ENCODE results near the gene TANC1.
A peak's percentile ranks its signal among the peaks of the same experiment; 100 is the strongest.

Gene TANC1

DNA sequence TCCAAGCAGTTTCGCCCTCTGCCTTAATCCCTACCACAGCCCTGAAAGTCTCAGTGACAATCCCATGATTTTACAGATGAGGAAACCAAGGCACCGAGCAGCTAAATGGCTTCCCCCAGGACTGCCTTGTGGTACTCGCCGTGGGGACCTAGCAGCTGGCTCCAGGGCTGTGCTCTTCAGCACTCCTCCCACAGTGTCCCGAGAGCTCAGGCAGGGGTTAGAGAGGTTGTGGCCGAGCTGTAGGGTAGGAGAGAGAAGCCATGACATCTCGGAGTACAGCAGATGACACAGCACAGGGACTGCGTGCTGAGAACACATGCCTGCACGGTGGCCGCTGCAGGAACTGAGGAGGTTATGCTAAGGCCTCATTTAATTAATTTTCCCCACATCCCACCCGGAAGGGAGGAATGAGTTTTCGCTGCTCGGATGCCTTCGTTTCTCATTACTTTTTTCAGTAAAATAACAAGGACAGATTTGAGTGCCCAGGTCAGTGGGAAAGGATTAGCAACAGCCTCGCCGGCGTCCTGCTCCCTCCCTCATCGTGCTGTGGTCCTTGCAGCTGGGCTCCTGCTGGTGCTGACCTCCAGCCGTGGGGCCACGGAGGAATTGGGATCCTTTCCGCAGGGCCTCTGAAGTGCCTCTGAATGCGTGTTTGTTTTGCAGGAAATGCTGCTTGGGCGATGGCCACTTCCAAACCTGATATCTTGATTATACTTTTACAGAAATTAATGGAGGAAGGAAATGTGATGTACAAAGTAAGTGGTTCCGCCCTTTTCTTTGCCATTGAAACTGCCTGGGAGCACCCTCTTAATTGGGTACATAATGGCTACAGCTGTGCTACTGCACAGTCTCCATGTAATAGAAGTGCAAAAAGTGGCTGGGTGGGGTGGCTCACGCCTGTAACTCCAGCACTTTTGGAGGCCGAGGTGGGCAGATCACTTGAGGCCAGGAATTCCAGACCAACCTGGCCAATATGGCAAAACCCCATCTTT, 256.9 kb downstream of the TANC1 start:
- no peak for DNase-seq (ENCODE audit: low read depth, low spot score)

DNA sequence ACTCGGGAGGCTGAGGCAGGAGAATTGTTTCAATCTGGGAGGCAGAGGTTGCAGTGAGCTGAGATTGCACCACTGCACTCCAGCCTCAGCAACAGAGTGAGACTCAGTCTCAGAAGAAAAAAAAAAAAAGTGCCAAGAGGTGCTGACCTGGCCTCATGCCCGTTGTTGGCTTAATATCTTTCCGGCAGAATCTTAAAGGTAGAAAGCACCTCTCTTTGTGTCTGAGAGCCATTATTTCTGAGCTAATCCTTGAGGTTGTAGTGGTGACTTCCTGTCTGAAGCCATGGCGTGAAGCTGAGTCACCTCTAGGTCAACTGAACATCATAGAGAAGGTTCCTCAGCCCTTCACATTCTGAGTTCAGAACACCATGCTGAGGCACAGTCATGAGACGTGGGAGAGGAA, 257.6 kb downstream of the TANC1 start:
- no peak for DNase-seq (ENCODE audit: low read depth, low spot score)

DNA sequence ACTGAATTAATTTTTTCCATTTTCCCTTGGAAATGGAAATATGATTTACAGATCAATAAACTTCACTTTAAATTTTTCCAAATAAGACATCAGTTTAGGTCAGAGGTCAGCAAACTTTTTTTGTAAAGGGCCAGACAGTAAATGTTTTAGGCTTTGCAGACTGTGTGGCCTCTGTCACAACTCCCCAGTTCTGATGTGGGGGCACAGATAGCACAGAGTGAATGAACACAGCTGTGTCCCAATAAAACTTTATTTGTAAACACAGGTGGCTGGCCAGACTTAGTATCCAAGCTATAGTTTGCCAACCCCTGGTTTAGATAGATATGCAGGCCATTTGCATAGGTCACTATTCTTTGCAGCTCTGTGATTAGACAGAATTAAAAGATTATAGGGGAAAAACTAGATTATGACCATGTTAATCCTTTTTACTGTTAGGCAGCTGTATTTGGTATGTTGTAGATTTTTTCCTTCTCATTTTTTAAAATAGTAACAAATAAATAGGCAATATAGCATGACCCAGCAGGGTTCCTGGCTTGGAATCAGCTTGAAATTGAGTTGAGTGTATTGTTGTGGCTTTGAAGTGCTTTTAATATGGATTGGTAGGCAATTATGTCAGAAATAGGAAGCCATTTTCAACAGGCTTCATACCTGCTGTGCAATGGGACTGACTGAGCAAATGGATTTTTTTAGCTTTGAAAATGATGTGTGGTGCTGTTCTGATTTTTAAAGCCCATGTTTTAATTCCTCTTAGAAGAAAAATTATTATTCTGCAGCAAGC, 258.4 kb downstream of the TANC1 start:
- no peak for DNase-seq (ENCODE audit: low read depth, low spot score)

- no peak for DNase-seq (ENCODE audit: low read depth, low spot score)
Observed at GRCh38 chr2:159227467-159227866, 259.0 kb downstream of the TANC1 start.

DNA sequence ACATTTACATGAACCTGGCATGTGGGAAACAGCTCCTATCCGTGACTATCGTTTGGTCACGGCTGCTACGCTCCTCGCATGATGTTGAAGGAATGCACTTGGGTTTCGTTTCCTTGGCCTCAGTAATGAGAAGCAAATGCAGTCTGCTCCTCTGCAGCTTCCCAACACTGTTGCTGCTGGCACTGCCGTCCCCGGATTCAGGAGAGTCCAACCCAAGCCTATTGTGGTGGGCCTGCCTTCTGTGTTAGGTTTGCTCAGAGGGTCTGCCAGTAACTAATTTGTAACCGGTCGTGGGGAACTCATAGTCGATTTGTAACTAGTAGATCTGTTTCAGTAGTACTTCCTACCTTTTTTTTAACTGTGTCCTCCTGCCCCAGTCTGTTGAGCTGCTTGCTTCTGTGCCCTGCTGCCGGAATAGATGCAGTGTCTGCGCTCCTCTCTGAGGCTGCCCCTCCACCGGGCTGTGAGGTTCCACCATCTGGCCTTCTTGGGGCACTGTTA, 259.7 kb downstream of the TANC1 start:
- no peak for DNase-seq (ENCODE audit: low read depth, low spot score)

DNA sequence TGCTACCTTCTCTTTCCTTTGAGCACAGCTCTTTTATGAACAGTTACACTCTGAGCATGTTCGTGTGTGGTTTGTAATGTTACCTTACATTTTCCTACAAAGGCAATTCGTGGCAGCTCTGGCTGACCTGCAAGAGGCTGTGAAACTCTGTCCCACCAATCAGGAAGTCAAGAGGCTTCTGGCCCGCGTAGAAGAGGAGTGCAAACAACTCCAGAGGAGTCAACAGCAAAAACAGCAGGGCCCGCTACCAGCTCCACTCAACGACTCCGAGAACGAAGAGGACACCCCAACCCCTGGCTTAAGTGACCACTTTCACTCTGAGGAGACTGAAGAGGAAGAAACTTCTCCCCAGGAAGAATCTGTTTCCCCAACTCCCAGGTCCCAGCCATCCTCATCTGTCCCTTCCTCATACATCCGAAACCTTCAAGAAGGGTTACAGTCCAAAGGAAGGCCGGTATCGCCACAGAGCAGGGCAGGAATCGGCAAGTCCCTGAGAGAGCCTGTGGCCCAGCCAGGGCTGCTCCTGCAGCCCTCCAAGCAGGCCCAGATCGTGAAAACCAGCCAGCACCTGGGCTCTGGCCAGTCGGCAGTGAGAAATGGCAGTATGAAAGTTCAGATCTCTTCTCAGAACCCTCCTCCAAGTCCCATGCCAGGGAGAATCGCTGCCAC, 261.2 kb downstream of the TANC1 start:
- DNase-seq (ENCODE audit: low read depth, low spot score) = no peak

- DNase-seq (ENCODE audit: low read depth, low spot score) = no peak
Observed at GRCh38 chr2:159230145-159230877, 261.9 kb downstream of the TANC1 start.

DNA sequence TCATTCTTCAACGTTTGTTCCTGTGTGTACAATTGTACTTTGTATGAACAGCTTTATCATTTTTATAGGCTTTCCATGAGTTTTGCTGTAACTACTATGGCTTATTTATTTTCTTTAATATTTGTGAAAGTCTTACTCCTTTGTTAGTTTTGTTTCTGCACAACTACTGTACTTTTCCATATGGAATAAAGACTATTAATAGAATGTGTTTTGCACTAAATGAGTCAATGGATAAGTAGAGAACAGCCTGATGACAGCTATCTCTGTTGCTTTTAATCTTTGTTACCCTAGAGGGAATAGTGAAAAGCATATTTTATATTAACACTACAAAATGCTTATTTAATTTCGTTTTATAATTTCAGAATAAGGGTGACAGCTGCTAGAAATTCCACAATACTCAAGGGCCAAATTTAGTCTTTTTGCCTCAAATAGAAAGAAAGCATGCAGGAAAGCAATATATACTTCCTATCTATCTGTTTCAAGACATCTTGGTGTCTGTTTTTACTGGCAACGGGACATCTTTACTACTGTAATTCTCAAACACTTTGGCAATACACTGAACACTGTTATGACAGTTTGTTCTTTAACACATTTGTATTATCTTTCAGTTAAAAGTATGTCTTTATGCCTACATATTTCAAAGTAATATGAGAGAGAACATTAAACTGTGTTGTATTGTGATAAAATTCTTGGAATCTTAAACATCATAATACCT, 264.2 kb downstream of the TANC1 start:
- no peak for DNase-seq (ENCODE audit: low read depth, low spot score)

DNA sequence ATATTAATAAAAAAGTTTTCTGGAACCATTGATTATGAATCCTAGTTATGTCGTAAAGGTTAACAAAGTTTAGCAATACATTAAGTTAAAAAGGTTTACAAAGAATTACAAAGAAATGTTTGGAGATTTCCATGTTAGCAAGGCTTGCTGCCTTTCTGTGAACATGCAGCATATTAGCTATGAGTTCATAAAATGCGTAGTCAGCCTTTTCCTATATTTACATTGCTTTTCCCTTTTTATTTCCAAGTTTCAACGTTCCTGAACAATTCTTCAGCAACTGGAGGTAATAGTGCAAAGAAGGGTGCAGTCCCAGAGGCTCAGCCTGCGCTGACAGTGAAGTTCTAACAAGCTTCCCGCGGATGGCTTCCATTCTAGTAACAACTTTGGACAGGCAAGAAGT, 266.4 kb downstream of the TANC1 start:
- no peak for DNase-seq (ENCODE audit: low read depth, low spot score)

DNA sequence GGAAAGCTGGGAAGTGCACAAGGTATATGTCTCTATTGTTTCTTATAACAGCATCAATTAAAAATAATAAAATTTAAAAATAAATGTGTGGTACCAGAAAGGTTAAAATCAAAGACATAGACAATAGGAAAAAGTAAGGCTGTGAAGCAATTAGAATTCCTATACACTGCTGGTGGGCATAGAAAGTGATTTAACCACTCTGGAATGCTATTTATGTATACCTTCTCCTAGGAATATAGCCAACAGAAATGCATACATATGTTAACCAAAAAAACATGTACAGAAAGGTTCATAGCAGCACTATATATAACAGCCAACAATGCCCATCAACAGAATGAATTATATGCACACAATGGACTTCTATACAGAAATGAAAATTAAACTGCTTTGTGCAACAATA, 275.1 kb downstream of the TANC1 start:
- no peak for DNase-seq (ENCODE audit: low read depth, low spot score)

GRCh38 chr2:159246325-159246988, 278.0 kb downstream of the TANC1 start:
- no peak for DNase-seq (ENCODE audit: low read depth, low spot score)

DNA sequence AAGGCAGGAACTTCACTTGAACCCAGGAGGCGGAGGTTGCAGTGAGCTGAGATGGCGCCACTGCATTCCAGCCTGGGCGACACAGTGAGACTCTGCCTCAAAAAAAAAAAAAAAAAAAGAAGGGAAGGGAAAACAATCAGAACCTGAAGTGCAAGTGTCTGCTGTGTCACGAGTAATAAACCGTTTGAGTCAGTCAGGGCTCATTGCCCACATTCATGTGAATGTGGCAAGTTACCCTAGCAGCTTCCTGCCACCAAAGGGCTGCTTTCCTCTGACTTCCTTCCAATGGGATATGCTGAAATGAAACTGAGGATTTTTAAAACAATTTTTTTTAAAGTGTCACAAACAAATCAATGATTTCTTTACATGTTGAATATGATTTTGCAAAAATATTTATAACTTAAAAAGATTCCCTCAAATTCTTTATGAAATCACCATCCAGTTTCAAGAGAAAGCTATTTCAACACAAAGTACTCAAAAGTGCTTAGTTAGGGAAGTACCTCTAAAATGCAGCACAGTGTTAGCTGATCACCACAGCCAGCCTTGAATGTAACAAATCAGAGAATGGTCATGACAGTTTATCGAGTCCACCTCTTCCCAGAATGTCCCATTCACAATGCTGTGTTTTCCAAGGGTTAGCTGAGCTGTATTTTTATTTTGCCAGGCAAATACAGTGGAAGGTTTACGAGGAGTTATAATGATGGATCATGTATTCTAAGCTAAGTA, 281.7 kb downstream of the TANC1 start:
- no peak for DNase-seq (ENCODE audit: low read depth, low spot score)

GRCh38 chr2:159251296-159252173, 283.1 kb downstream of the TANC1 start:
- no peak for DNase-seq (ENCODE audit: low read depth, low spot score)

DNA sequence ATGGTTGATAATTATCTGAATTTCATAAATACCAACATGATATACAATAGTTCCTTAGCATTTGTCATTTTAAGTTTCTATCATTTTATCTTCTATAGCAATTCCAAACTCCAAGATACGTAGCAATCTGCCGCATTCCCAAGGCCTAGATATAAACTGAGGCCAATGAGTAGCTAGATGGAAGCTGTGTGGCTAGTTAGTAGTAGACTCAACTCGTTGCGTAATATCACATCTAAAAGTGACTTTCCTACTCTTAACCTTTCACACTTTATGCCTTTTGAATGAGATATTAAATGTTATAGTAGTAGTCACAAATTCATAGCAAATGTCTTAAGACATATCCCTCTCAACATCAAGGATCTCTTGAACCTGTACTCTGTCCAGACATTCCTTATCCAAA, 284.5 kb downstream of the TANC1 start:
- DNase-seq (ENCODE audit: low read depth, low spot score) = no peak

- peak; percentile 10 for DNase-seq (ENCODE audit: low read depth, low spot score)
Observed at GRCh38 chr2:159256159-159256558, 287.7 kb downstream of the TANC1 start.

DNA sequence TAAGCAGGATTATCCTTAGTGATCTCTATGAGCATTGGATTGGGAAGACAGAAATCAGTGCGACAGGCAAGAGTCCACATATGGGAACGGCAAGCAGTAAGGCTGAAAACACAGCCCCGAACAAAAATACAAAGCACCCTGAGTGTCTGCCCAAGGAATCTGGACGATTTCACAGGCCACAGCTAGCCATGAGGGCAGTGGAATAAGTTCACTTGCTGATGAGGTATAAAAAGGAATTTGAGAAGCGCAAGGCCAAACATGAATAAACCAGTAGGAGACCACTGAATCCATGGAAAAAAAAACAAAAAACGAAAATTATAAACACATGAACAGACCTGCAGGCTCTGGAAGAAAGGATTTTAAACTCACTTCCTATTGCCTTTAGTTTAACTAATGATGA, 293.8 kb downstream of the TANC1 start:
- peak; percentile 53 for DNase-seq (ENCODE audit: low read depth, low spot score)

DNA sequence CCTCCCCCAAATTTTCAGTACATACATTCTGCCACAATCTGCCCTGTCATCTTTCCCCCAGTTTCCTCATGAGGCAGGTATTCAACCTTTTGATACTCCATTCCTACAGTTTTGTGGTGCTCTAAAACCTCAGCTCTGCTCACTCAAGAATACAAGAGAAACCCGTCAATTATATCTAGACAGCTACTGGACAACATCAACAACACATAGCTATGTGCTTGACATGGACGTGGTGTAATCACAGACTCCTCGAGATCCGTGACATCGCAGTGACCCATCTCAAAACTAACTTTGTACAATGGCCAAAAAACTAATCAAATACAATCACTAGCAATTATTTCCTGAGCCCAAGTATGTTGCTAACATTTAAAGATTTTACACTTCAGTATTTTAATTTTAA, 294.5 kb downstream of the TANC1 start:
- no peak for DNase-seq (ENCODE audit: low read depth, low spot score)

DNA sequence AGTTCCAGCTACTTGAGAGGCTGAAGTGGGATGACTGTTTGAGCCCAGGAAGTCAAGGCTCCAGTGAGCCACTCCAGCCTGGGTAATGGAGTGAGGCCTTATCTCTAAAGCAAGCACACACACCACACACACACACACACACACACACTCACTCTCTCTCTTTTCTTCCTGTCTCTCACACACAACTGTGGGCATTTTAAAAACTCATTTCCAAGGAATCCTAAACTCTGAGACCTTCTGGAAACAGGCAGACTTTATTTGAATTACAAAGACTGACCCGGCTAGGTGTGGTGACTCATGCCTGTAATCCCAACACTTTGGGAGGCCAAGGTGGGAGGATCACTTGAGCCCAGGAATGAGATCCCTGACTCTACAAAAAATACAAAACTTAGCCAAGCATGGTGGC, 296.7 kb downstream of the TANC1 start:
- no peak for DNase-seq (ENCODE audit: low read depth, low spot score)
